SK-N-SH (cell line): ENCODE measurements around the gene C14orf93. TPM values are rescaled to one million over a fixed set of nuclear protein-coding genes. Genes with fewer than 3 reads are reported as not detected.
A peak's percentile ranks its signal among the peaks of the same experiment; 100 is the strongest.

Experiments used
- CTCF ChIA-PET: fragments of 300-600, 350-600 bp; formaldehyde crosslinking; extraction: SDS; loops from one replicate; lab custom pipeline; 2021; lab: Yijun Ruan, JAX
- POLR2A ChIA-PET: fragments of 350-600 bp; sonication (Branson Sonifier 250); formaldehyde crosslinking; extraction: SDS; loops from one replicate; lab custom pipeline; 2020; ENCODE audit warnings: antibody characterized with exemption, inconsistent platforms; lab: Yijun Ruan, JAX
- DNase-seq: peaks from one replicate; pipeline ENCODE4 v3.0.0; 2012
- H2AFZ ChIP-seq: fragments of 200-600 bp; sonication (generic); 2 replicates; pipeline ENCODE4 v1.8.1; 2016; ENCODE audit warnings: antibody characterized with exemption, mild to moderate bottlenecking, low read depth
- H3F3A ChIP-seq: fragments of 200-600 bp; sonication (generic); replicated peaks from 2 replicates; pipeline ENCODE3; 2016; ENCODE audit warnings: antibody characterized with exemption, mild to moderate bottlenecking; ENCODE audit not compliant: insufficient read depth
- H3K27ac ChIP-seq, 2 experiments: fragments of 200-500 bp in 1 of 2; fragments of 200-600 bp in 1 of 2; sonication (Bioruptor generic) in 1 of 2; sonication (generic), shearing (Covaris generic) in 1 of 2; 2 replicates each; pipeline versions ENCODE4 v1.5.1 to v1.6.1; 2014 to 2016; ENCODE audit warnings: low read depth in 2 of 2, inconsistent platforms in 1 of 2, low read length in 1 of 2, mild to moderate bottlenecking in 1 of 2, mixed read lengths in 1 of 2
- H3K27me3 ChIP-seq: fragments of 200-600 bp; sonication (generic), shearing (Covaris generic); 2 replicates; pipeline ENCODE4 v1.6.1; 2016; ENCODE audit warnings: mixed run types; ENCODE audit not compliant: insufficient read depth
- H3K36me3 ChIP-seq, 2 experiments: fragments of 200-500 bp in 1 of 2; fragments of 200-600 bp in 1 of 2; sonication (Bioruptor generic) in 1 of 2; sonication (generic) in 1 of 2; replicated peaks in 1 of 2; 2 replicates each; pipeline versions ENCODE3 to v1.5.1; 2014 to 2016; ENCODE audit warnings: low read length in 1 of 2, mild to moderate bottlenecking in 1 of 2; ENCODE audit not compliant: insufficient read depth in 2 of 2, control insufficient read depth in 1 of 2
- H3K4me1 ChIP-seq, 2 experiments: fragments of 200-500 bp in 1 of 2; fragments of 200-600 bp in 1 of 2; sonication (Bioruptor generic) in 1 of 2; sonication (generic), shearing (Covaris generic) in 1 of 2; 2 replicates each; pipeline versions ENCODE4 v1.5.1 to v1.6.1; 2014 to 2016; ENCODE audit warnings: low read depth in 1 of 2, low read length in 1 of 2, mixed run types in 1 of 2; ENCODE audit not compliant: insufficient read depth in 2 of 2, control insufficient read depth in 1 of 2
- H3K4me2 ChIP-seq: fragments of 200-600 bp; sonication (generic), shearing (Covaris generic); 2 replicates; pipeline ENCODE4 v1.6.1; 2017; ENCODE audit warnings: mixed run types
- H3K4me3 ChIP-seq, 2 experiments: fragments of 200-500 bp in 1 of 2; fragments of 200-600 bp in 1 of 2; sonication (Bioruptor generic) in 1 of 2; sonication (generic), shearing (Covaris generic) in 1 of 2; 2 replicates each; pipeline versions ENCODE4 v1.5.1 to v1.8.1; 2014 to 2016; ENCODE audit warnings: low read depth in 2 of 2, inconsistent platforms in 1 of 2, low read length in 1 of 2, mild to moderate bottlenecking in 1 of 2, mixed read lengths in 1 of 2, moderate library complexity in 1 of 2
- H3K79me2 ChIP-seq: fragments of 200-600 bp; sonication (generic); 2 replicates; pipeline ENCODE4 v1.8.1; 2017; ENCODE audit warnings: mild to moderate bottlenecking; ENCODE audit not compliant: insufficient read depth
- H3K9ac ChIP-seq: fragments of 200-600 bp; sonication (generic); 2 replicates; pipeline ENCODE4 v1.6.1; 2017; ENCODE audit warnings: mixed run types
- H3K9me2 ChIP-seq: fragments of 200-600 bp; sonication (generic); 2 replicates; pipeline ENCODE4 v1.6.1; 2017; ENCODE audit warnings: mixed run types
- H3K9me3 ChIP-seq: fragments of 200-600 bp; sonication (generic); 2 replicates; pipeline ENCODE4 v1.6.1; 2017; ENCODE audit warnings: mixed run types, mild to moderate bottlenecking, moderate library complexity
- H4K20me1 ChIP-seq: fragments of 200-600 bp; sonication (generic); 2 replicates; pipeline ENCODE4 v1.6.1; 2017; ENCODE audit warnings: mild to moderate bottlenecking, mixed run types; ENCODE audit not compliant: insufficient read depth
- CHD2 ChIP-seq: fragments of 150-350 bp; IDR thresholded peaks from 2 replicates; pipeline ENCODE4 v1.6.1; 2018; ENCODE audit warnings: low read length; ENCODE audit not compliant: partially characterized antibody
- FOSL2 ChIP-seq: IDR thresholded peaks from 2 replicates; pipeline ENCODE4 v1.4.0; 2012; ENCODE audit warnings: low read depth, mild to moderate bottlenecking, moderate library complexity, borderline replicate concordance
- FOXJ3 ChIP-seq: sonication (generic); formaldehyde crosslinking; IDR thresholded peaks from 2 replicates; pipeline ENCODE4 v1.5.1; 2020; ENCODE audit warnings: mild to moderate bottlenecking, missing genetic modification reagents
- JUND ChIP-seq: IDR thresholded peaks from 2 replicates; pipeline ENCODE4 v1.4.0; 2012
- MXI1 ChIP-seq: IDR thresholded peaks from 2 replicates; pipeline ENCODE4 v1.6.1; 2012; ENCODE audit warnings: mild to moderate bottlenecking, low read depth, low read length, improper control_type of control experiment
- NFIC ChIP-seq: IDR thresholded peaks from 2 replicates; pipeline ENCODE4 v1.4.0; 2012; ENCODE audit warnings: borderline replicate concordance
- NRF1 ChIP-seq: IDR thresholded peaks from 2 replicates; pipeline ENCODE4 v1.6.1; 2012; ENCODE audit warnings: low read depth, mild to moderate bottlenecking, low read length
- POLR2AphosphoS5 ChIP-seq: IDR thresholded peaks from 2 replicates; pipeline ENCODE4 v1.6.1; 2012; ENCODE audit warnings: low read depth, low read length
- RCOR1 ChIP-seq: fragments of 150-350 bp; IDR thresholded peaks from 2 replicates; pipeline ENCODE4 v1.6.1; 2017; ENCODE audit warnings: antibody characterized with exemption, low read length
- RFX5 ChIP-seq: IDR thresholded peaks from 2 replicates; pipeline ENCODE4 v1.6.1; 2012; ENCODE audit warnings: mild to moderate bottlenecking, improper control_type of control experiment, low read length
- TAF1 ChIP-seq: IDR thresholded peaks from 2 replicates; pipeline ENCODE4 v1.6.1; 2012; ENCODE audit warnings: low read depth, mild to moderate bottlenecking, low read length, moderate library complexity, borderline replicate concordance
- TCF12 ChIP-seq: IDR thresholded peaks from 2 replicates; pipeline ENCODE4 v1.4.0; 2012
- YY1 ChIP-seq: IDR thresholded peaks from 2 replicates; pipeline ENCODE4 v1.4.0; 2012; ENCODE audit warnings: low read depth, mild to moderate bottlenecking
- WGBS: methylation state at CpG from one replicate; pipeline ENCODE4 v1.1.6; 2017; ENCODE audit warnings: low lambda C conversion rate; 5-methylcytosine and 5-hydroxymethylcytosine counted together
- polyA plus RNA-seq, 3 experiments: library from polyadenylated mRNA; depleted of rRNA; stranded (reverse); fragments of >200 nt; gene quantifications; 2 replicates each; pipeline ENCODE4 v1.2.3, GENCODE V29; 2012
- TF ChIP-seq, protein P1 (sequence below): IDR thresholded peaks from 2 replicates; pipeline ENCODE4 v1.4.0; 2012; ENCODE audit warnings: low read depth
- TF ChIP-seq, protein P2 (sequence below): IDR thresholded peaks from 2 replicates; pipeline ENCODE4; 2012
- TF ChIP-seq, protein P3 (sequence below): fragments of 200-600 bp; sonication (generic); IDR thresholded peaks from 2 replicates; pipeline ENCODE4 v1.6.1; 2017; ENCODE audit warnings: antibody characterized with exemption, mild to moderate bottlenecking, moderate library complexity
- TF ChIP-seq, protein P4 (sequence below): fragments of 150-350 bp; IDR thresholded peaks from 2 replicates; pipeline ENCODE4 v1.6.1; 2016; ENCODE audit warnings: mild to moderate bottlenecking, low read depth, low read length
- TF ChIP-seq, protein P5 (sequence below): fragments of 150-350 bp; IDR thresholded peaks from 2 replicates; pipeline ENCODE4 v1.6.1; 2017; ENCODE audit warnings: antibody characterized with exemption, low read length, low read depth, borderline replicate concordance
- TF ChIP-seq, protein P6 (sequence below): IDR thresholded peaks from 2 replicates; pipeline ENCODE4 v1.4.0; 2012; ENCODE audit warnings: low read depth, borderline replicate concordance
- TF ChIP-seq, protein P7 (sequence below): IDR thresholded peaks from 2 replicates; pipeline ENCODE4 v1.4.0; 2012; ENCODE audit warnings: low read depth, borderline replicate concordance

The C14orf93 gene
- polyA plus RNA-seq, 1 of the 3 experiments (the other 2 are of a cell fraction): 9.1 TPM

DNA sequence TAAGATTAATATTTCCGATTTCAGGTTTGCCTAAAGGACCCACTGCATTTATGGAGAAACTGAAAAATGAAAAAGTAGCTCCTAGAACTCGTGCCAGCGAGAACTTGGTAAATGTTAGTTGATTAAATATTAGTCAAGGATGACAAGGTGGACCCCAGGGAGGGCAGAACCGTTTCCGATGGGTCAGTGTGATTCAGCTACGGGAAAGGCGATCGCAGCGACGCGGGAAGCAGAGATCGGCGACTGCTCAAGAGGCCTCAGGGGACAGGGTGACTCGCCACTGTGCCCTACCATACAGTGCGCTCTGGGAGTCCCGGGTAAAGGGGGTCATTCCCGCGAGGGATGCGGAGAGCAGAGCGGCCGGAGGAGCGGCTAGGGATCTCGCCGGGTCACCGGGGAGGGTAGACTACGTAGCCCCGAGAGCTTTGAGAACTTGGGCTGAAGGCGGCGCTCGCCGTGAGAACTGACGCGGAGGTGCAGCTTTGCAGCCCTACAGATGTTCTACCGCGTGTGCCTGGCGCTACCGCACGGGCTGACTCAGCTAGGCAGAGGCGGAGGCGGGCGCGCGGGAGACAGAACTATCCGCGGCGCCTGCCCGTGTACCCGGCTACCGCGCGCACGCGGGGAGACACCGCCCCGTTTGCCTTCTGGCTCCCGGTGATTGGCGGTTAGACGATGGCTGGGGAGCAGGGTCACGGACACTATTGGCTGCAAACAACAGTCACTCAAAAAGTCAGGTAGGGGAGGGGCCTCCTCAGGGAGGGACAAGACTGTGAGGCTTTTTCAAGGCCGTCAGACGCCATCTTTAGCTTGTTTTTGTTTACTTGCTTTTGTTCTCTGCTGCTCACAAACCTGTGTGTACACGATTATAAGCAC lies 3.2 kb downstream of the C14orf93 start:
- H3K9me2 ChIP-seq: no peaks in the 10 kb centered on the region
- H3K4me1 ChIP-seq: peaks cover 10 to 18% of the 10 kb centered on the region in 2 experiments
- no peaks in the 10 kb centered on the region for H3K27me3 ChIP-seq
- peak; percentile 97 for DNase-seq
- H3K36me3 ChIP-seq: no peaks in the 10 kb centered on the region
- under 1% methylated on average over 26 of the region's 62 CpGs for WGBS
- H3K9me3 ChIP-seq: no peaks in the 10 kb centered on the region
- ChIA-PET CTCF (interaction anchor here (0.6 to 4.1 kb wide), 25 partner anchors 9 to 134 kb away, joined by 3 to 61 read pairs (median 5); partner anchors contain the start of genes AJUBA, CDH24, PRMT5 and PSMB5), POLR2A (interaction anchor here (0.7 to 2.6 kb wide), 22 partner anchors 9 to 1235 kb away, joined by 3 to 33 read pairs (median 4); partner anchors contain the start of genes ABHD4, ACIN1, CDH24 and HAUS4)
- no peaks in the 10 kb centered on the region for H4K20me1 ChIP-seq
- peak overlapping the region; percentile 74 for H3K9ac ChIP-seq
- H3F3A ChIP-seq: peaks cover 31% of the 10 kb centered on the region
- H2AFZ ChIP-seq: peak overlapping the region; percentile 99
- H3K4me3 ChIP-seq: peak overlapping the region; percentile 67 to 68
- TF ChIP-seq FOSL2: peak; percentile 18; the same call in 1 of the 2 replicates
- peak; percentile 64 for TF ChIP-seq NRF1
- TF ChIP-seq, protein P1, sequence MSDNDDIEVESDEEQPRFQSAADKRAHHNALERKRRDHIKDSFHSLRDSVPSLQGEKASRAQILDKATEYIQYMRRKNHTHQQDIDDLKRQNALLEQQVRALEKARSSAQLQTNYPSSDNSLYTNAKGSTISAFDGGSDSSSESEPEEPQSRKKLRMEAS: peak; percentile 89
- no peak; the same call in 1 of the 2 replicates for TF ChIP-seq JUND
- peak; percentile 84; the same call in 1 of the 2 replicates for TF ChIP-seq YY1
- no peak for TF ChIP-seq TCF12
- peak; percentile 23; the same call in 1 of the 2 replicates for TF ChIP-seq RFX5
- TF ChIP-seq, protein P2, sequence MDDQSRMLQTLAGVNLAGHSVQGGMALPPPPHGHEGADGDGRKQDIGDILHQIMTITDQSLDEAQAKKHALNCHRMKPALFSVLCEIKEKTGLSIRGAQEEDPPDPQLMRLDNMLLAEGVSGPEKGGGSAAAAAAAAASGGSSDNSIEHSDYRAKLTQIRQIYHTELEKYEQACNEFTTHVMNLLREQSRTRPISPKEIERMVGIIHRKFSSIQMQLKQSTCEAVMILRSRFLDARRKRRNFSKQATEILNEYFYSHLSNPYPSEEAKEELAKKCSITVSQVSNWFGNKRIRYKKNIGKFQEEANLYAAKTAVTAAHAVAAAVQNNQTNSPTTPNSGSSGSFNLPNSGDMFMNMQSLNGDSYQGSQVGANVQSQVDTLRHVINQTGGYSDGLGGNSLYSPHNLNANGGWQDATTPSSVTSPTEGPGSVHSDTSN: peak; percentile 98
- TF ChIP-seq RCOR1: peak; percentile 5; the same call in 1 of the 2 replicates
- TF ChIP-seq, protein P3, sequence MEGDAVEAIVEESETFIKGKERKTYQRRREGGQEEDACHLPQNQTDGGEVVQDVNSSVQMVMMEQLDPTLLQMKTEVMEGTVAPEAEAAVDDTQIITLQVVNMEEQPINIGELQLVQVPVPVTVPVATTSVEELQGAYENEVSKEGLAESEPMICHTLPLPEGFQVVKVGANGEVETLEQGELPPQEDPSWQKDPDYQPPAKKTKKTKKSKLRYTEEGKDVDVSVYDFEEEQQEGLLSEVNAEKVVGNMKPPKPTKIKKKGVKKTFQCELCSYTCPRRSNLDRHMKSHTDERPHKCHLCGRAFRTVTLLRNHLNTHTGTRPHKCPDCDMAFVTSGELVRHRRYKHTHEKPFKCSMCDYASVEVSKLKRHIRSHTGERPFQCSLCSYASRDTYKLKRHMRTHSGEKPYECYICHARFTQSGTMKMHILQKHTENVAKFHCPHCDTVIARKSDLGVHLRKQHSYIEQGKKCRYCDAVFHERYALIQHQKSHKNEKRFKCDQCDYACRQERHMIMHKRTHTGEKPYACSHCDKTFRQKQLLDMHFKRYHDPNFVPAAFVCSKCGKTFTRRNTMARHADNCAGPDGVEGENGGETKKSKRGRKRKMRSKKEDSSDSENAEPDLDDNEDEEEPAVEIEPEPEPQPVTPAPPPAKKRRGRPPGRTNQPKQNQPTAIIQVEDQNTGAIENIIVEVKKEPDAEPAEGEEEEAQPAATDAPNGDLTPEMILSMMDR: peak; percentile 32
- TF ChIP-seq TAF1: peak; percentile 36; the same call in 1 of the 2 replicates
- TF ChIP-seq NFIC: no peak
- no peak for TF ChIP-seq FOXJ3 (CRISPR knock-in tag)
- TF ChIP-seq, protein P4, sequence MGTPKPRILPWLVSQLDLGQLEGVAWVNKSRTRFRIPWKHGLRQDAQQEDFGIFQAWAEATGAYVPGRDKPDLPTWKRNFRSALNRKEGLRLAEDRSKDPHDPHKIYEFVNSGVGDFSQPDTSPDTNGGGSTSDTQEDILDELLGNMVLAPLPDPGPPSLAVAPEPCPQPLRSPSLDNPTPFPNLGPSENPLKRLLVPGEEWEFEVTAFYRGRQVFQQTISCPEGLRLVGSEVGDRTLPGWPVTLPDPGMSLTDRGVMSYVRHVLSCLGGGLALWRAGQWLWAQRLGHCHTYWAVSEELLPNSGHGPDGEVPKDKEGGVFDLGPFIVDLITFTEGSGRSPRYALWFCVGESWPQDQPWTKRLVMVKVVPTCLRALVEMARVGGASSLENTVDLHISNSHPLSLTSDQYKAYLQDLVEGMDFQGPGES: peak; percentile 73
- peak; percentile 85 for TF ChIP-seq POLR2AphosphoS5
- TF ChIP-seq CHD2: peak; percentile 74
- peak; percentile 77; the same call in 1 of the 2 replicates for TF ChIP-seq MXI1
- TF ChIP-seq, protein P5, sequence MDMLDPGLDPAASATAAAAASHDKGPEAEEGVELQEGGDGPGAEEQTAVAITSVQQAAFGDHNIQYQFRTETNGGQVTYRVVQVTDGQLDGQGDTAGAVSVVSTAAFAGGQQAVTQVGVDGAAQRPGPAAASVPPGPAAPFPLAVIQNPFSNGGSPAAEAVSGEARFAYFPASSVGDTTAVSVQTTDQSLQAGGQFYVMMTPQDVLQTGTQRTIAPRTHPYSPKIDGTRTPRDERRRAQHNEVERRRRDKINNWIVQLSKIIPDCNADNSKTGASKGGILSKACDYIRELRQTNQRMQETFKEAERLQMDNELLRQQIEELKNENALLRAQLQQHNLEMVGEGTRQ: no peak
- TF ChIP-seq, protein P6, sequence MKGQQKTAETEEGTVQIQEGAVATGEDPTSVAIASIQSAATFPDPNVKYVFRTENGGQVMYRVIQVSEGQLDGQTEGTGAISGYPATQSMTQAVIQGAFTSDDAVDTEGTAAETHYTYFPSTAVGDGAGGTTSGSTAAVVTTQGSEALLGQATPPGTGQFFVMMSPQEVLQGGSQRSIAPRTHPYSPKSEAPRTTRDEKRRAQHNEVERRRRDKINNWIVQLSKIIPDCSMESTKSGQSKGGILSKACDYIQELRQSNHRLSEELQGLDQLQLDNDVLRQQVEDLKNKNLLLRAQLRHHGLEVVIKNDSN: no peak
- TF ChIP-seq, protein P7, sequence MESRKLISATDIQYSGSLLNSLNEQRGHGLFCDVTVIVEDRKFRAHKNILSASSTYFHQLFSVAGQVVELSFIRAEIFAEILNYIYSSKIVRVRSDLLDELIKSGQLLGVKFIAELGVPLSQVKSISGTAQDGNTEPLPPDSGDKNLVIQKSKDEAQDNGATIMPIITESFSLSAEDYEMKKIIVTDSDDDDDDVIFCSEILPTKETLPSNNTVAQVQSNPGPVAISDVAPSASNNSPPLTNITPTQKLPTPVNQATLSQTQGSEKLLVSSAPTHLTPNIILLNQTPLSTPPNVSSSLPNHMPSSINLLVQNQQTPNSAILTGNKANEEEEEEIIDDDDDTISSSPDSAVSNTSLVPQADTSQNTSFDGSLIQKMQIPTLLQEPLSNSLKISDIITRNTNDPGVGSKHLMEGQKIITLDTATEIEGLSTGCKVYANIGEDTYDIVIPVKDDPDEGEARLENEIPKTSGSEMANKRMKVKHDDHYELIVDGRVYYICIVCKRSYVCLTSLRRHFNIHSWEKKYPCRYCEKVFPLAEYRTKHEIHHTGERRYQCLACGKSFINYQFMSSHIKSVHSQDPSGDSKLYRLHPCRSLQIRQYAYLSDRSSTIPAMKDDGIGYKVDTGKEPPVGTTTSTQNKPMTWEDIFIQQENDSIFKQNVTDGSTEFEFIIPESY: 0 out of 2 replicates have a peak, but pooled peaks have one; percentile 31
- H3K27ac ChIP-seq: peak overlapping the region; percentile 81 to 98
- peak overlapping the region; percentile 89 for H3K4me2 ChIP-seq
- 0 out of 2 replicates have a peak, but pooled peaks cover 3% of the 10 kb centered on the region for H3K79me2 ChIP-seq
